Retinal pigment epithelial cell (primary cell): Measurements from ENCODE around the gene ARHGEF16.

Experiments used
- DNase-seq: peaks from one replicate; pipeline ENCODE4 v3.0.0-alpha.2; 2010; ENCODE audit warnings: low read depth
- H3K4me3 ChIP-seq: 2 replicates; pipeline ENCODE4 v1.5.1; 2011; ENCODE audit warnings: mild to moderate bottlenecking, low read length, control low read depth, moderate library complexity
- TF ChIP-seq, protein P1 (sequence below): conservative IDR thresholded peaks from 2 replicates; pipeline ENCODE4 v1.5.1; 2011; ENCODE audit warnings: low read depth, low read length, control low read depth, inconsistent platforms

ARHGEF16 gene

GRCh38 chr1:3433076-3433475 lies 21.4 kb upstream of the ARHGEF16 start:
- no peak overlapping the region for H3K4me3 ChIP-seq
- no peak for DNase-seq
- TF ChIP-seq, protein P1, sequence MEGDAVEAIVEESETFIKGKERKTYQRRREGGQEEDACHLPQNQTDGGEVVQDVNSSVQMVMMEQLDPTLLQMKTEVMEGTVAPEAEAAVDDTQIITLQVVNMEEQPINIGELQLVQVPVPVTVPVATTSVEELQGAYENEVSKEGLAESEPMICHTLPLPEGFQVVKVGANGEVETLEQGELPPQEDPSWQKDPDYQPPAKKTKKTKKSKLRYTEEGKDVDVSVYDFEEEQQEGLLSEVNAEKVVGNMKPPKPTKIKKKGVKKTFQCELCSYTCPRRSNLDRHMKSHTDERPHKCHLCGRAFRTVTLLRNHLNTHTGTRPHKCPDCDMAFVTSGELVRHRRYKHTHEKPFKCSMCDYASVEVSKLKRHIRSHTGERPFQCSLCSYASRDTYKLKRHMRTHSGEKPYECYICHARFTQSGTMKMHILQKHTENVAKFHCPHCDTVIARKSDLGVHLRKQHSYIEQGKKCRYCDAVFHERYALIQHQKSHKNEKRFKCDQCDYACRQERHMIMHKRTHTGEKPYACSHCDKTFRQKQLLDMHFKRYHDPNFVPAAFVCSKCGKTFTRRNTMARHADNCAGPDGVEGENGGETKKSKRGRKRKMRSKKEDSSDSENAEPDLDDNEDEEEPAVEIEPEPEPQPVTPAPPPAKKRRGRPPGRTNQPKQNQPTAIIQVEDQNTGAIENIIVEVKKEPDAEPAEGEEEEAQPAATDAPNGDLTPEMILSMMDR, result no peak

DNA sequence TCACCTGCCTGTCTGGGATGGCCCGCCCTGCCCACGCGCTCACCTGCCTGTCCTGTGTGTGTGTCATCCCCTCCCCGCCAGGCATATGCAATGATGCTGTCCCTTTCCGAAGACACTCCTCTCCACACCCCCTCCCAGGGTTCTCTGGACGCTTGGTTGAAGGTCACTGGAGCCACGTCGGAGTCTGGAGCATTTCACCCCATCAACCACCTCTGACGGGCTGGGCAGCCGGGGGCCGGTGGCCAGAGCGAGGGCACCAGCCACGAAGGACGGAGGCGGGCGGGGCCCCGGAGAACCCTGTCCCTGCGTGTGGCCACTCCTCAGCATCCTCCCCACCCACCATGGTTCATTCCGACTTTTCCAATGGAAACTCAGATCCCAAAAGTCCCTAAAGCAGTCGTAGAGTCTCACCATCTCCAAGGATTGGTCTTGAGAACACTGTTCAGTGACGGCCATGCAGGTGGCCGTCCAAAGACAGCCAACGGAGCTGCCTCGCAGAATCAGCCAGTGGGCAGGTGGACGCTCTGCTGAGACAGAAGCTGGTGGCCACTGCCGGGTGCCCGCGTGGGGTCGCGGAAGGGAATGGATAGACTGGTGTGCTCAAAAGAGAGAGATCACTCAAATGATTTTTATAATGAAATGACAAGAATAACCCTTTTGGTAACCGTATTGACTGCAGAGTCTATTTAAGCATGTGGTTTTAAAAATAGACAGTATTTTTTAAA lies 20.7 kb upstream of the ARHGEF16 start:
- no peak overlapping the region for H3K4me3 ChIP-seq
- DNase-seq, result no peak
- TF ChIP-seq, protein P1, result no peak

GRCh38 chr1:3434406-3435110 lies 19.9 kb upstream of the ARHGEF16 start:
- no peak overlapping the region for H3K4me3 ChIP-seq
- no peak for DNase-seq
- TF ChIP-seq, protein P1, result no peak

- TF ChIP-seq, protein P1, result no peak
- no peak for DNase-seq
- no peak overlapping the region for H3K4me3 ChIP-seq
These were observed 18.8 kb upstream of the ARHGEF16 start for GRCh38 chr1:3435666-3436065.

- H3K4me3 ChIP-seq, result no peak overlapping the region
- TF ChIP-seq, protein P1, result no peak
- DNase-seq, result no peak
These were observed 18.0 kb upstream of the ARHGEF16 start for GRCh38 chr1:3436451-3436850.

GRCh38 chr1:3436901-3437300 lies 17.6 kb upstream of the ARHGEF16 start:
- DNase-seq, result no peak
- no peak overlapping the region for H3K4me3 ChIP-seq
- TF ChIP-seq, protein P1, result no peak
